AG20443 (cell line): Measurements from ENCODE around the gene ARID3C.

Experiments used
- DNase-seq: peaks from one replicate; pipeline ENCODE4 v3.0.0; 2012; ENCODE audit warnings: low spot score, mixed read lengths

ARID3C gene

GRCh38 chr9:34577400-34578240 is 51.2 kb downstream of the ARID3C start:
- no peak for DNase-seq

DNA sequence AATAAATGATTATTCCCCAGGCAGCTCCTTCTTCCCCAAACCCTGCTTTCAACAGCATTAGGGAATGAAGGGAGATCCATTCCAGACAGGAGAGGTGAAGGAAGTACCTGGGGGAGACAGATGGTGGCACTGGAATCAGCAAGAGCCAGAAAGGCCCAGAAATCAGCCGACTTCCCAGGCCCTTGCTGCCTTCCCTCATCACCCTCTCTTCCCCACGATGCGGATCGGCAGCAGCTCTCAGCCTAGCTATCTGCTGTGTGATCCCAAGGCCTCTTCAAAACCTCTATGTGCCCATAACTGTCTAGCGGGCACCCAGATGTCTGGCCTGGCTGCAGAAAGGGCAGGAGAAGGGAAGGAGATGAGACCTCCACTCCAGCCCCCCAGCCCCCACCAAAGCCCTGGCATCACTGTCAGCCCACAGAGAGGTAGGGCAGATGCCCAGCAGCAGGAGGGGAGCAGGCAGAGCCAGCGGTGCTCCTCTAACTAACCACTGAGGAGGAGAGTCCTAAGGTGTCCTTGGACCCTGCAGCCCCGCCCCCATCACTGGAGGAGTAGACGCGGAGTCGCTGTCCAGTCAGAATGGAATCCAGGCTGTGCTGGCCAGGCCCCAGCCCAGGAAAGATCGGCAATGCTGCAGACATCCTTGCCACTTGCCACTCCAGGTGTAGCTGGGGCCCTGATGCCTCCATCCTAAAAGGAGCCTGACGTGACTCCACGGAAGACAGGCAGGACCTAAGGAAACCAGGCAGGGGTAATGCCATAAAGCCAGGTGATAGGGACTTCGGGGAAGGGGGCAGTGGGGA is 52.1 kb downstream of the ARID3C start:
- DNase-seq, result no peak

GRCh38 chr9:34575862-34576596 is 52.8 kb downstream of the ARID3C start:
- no peak for DNase-seq

- DNase-seq, result no peak
Observed at GRCh38 chr9:34575241-34575640, 53.6 kb downstream of the ARID3C start.

DNA sequence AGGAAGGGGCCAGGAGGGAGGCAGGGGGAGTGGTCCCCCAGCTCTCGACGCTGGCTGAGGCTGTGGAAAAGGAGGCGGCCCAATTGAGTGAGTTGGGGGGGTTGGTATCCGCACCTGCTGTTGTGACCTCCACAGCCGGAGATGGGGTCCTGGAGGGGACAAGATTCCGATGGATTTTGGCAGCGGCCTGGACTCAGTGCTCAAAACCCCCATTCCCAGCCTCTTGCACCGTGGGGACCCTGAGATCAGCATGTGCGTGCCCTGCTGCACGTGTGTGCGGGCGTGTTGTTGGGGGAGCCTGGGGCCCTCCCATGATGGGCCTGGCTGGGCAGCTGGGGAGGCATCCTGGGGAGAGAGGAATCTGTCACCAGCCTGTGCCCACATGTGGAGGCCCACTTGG is 54.3 kb downstream of the ARID3C start:
- DNase-seq, result no peak

DNA sequence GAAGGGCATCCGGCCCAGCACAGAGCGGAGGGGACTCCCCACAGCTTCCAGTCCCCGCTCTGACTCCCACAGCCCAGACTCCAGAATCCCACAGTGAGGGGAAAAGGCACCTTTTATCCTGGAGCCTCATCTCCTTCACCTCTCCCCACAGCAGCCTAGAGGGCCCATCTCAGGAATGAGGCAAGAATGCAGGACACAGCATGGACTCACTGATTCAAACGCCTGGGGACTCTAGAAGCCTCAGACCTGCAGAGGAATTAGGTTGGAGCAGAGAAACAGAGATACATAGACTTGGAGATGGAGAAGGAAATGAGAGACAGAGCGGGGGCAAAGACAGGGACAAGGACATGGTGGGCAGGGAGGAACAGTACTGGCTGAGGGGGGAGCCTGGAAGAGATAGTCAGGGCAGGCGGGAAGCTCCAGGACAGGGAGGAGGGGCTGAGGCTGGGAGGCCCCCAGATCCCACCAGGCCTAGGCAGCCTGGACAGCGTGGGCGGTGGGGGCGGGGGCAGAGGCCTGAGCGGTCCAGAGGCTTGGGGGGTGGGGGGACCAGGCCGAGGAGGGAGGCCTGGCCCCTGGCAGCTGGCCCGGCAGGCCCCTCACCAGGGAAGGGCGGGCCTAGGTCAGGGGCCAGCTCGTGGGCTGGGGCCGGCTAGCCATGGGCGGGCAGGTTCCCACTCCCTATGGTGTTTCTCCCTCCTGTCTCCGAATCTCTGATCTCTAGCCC is 55.1 kb downstream of the ARID3C start:
- no peak for DNase-seq

- no peak for DNase-seq
Observed at GRCh38 chr9:34572628-34573027, 56.2 kb downstream of the ARID3C start.

DNA sequence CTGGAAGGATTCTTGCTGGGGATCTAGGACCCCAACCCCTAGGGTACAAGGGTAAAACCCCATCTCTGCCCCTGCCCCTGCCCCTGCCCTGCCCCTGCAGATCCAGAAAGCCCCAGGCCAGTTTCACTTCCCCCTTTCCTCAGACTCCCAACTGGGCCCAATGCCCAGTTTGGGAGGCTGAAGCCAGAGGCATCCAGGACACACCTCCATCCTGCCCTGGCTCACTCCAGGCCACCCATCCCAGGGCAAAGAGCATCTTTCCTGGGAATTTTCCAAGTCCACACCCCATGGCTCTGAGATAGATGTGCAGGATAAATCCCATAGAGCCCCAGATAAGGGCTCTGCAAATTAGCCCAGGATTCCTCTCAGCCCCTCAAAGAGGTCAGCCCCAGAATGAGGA is 56.8 kb downstream of the ARID3C start:
- DNase-seq, result no peak

GRCh38 chr9:34571481-34571810 is 57.4 kb downstream of the ARID3C start:
- no peak for DNase-seq
